Left lung (tissue), 10 donors: ENCODE results near the gene CCDC71L. TPM values are rescaled to one million over a fixed set of nuclear protein-coding genes. Genes with fewer than 3 reads are reported as not detected.

Experiments
- ATAC-seq: fragments of 200-7000 bp; cut with Tn5 transposase; one replicate; pipeline ENCODE4 v1.9.1; 2020; ENCODE audit warnings: moderate library complexity
- DNase-seq, 4 donors: peaks; one replicate each; pipeline ENCODE4 v3.0.0-alpha.2; 2013 to 2020
- H3K27ac ChIP-seq, 2 donors: fragments of 200-600 bp; sonication (generic) in 1 of 2; one replicate each; pipeline versions ENCODE4 v1.5.0 to v1.8.0; 2020 to 2021
- H3K27me3 ChIP-seq, 2 donors: fragments of 200-600 bp; sonication (generic) in 1 of 2; one replicate each; pipeline versions ENCODE4 v1.5.0 to v1.8.0; 2020 to 2021
- H3K36me3 ChIP-seq, 2 donors: fragments of 200-600 bp; sonication (generic) in 1 of 2; one replicate each; pipeline versions ENCODE4 v1.5.0 to v1.8.0; 2020 to 2021
- H3K4me1 ChIP-seq, 2 donors: fragments of 200-600 bp; one replicate each; pipeline ENCODE4 v1.8.0; 2021
- H3K4me3 ChIP-seq, 2 donors: fragments of 200-600 bp; sonication (generic) in 1 of 2; one replicate each; pipeline versions ENCODE4 v1.5.0 to v1.8.0; 2020 to 2021; ENCODE audit warnings: mild to moderate bottlenecking in 1 of 2
- H3K9me3 ChIP-seq, 2 donors: fragments of 200-600 bp; sonication (generic) in 1 of 2; one replicate each; pipeline versions ENCODE4 v1.5.0 to v1.8.0; 2020 to 2021
- CTCF ChIP-seq, 2 donors: fragments of 200-600 bp; sonication (generic) in 1 of 2; IDR thresholded peaks; one replicate each; pipeline versions ENCODE4 v1.5.0 to v1.8.0; 2021; ENCODE audit warnings: antibody characterized with exemption in 2 of 2
- intact Hi-C, 2 donors: fragments of 100-400 bp; cut with DNase I; formaldehyde crosslinking; loops; one replicate each; pipeline versions ENCODE4 v1.11.2 to v1.14.2; 2022
- polyA plus RNA-seq, 6 donors: library from polyadenylated mRNA; unstranded; fragments of 120-200 nt; gene quantifications; one replicate each; pipeline ENCODE4 v1.2.1, GENCODE V29; 2013; ENCODE audit not compliant: insufficient read length in 6 of 6
- total RNA-seq, 2 donors: library from RNA; stranded (reverse); fragmentation: NEBNext Ultra II Directional; extraction: Animal tissue kit (Norgen Biotek cat#: 25700); gene quantifications; one replicate each; pipeline ENCODE4 v1.2.1, GENCODE V29; 2021
- donor health status: DM: no; HTN: yes; CAD: no.
- donor health status: DM: no; HTN: no; CAD: no.

The CCDC71L gene
- total and polyA plus RNA-seq, 8 donors, result 5.7 to 27.1 (median 7.5) TPM

DNA sequence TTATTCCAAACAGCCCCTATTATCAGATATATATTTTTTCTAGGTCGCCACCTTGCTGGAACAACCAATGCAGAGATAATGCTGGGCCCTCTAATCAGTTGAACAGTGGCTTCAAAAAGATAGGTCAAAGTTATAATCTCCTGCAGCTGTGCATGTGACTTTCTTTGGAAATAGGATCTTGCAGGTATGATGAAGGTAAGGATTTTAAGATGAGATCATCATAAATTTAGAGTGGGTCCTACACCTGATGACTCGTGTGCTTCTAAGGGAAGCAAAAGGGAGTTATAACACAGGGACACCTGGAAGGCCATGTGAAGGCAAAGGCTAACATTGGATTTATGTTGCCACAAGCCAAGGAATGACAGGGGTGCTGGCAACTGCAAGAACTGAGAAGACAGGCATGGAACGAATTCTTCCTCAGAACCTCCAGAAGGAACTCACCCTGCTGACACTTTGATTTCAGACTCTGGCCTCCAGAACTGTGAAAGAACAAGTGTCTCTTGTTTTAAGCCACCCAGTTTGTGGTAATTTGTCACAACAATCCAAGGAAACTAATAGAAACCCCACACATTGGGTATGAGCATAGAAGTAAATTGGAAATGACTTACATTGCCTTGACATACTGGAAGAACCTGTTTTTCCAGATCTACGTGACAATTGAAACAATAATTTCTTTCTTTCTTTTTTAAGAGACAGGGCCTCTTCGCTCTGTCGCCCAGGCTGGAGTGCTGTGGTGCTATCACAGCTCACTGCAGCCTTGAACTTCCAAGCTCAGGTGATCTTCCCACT, 34.4 kb downstream of the CCDC71L start:
- intact Hi-C loops, result no loop called here
- no peak overlapping the region for H3K27ac ChIP-seq
- DNase-seq (peak in 1 of 4 donors; percentile 21), ATAC-seq (peak; percentile 12)
- peaks cover 0 to 8% of the 10 kb centered on the region in 2 donors for H3K4me1 ChIP-seq
- TF ChIP-seq CTCF (IDR thresholded peaks at IDR 0.05), result no peak
- no peaks in the 10 kb centered on the region for H3K36me3 ChIP-seq
- H3K27me3 ChIP-seq, result no peaks in the 10 kb centered on the region
- no peak overlapping the region for H3K4me3 ChIP-seq
- peaks cover 0 to 12% of the 10 kb centered on the region in 2 donors for H3K9me3 ChIP-seq

DNA sequence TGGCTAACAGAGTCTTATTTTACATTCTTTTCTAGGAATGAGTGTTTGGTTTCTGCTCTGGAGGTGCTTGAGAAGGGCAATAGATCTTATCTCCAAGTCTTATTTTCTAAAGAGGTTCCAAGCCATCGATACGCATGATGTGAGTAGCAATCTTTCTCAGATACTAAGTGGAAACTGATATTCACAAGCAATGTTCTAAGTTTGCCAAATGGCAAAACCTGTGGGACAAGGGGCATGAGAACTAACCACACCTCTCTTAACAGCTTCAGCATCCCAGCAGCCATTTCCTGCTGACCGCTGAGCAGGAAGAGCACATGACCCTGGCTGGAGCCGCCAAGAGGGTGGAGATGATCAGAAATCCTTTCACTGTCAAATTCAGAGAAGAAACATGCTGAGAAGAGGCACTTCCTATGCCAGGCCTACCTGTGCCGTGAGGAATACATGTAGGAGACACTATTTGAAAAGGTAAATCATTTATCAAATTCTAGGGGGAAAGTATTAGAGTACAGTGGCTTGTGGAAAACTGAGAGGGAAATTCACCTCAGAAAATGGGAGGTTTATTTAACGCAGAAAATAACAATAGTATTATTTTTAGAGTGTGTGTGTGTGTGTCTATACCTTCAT, 35.2 kb downstream of the CCDC71L start:
- ATAC-seq (no peak), DNase-seq (no peak)
- Histone ChIP-seq H3K36me3 (no peaks in the 10 kb centered on the region), H3K4me1 (peaks cover 0 to 8% of the 10 kb centered on the region in 2 donors), H3K27ac (no peak overlapping the region), H3K9me3 (peaks cover 0 to 19% of the 10 kb centered on the region in 2 donors), H3K4me3 (no peak overlapping the region), H3K27me3 (no peaks in the 10 kb centered on the region)
- intact Hi-C loops, result no loop called here
- TF ChIP-seq CTCF (IDR thresholded peaks at IDR 0.05), result no peak

DNA sequence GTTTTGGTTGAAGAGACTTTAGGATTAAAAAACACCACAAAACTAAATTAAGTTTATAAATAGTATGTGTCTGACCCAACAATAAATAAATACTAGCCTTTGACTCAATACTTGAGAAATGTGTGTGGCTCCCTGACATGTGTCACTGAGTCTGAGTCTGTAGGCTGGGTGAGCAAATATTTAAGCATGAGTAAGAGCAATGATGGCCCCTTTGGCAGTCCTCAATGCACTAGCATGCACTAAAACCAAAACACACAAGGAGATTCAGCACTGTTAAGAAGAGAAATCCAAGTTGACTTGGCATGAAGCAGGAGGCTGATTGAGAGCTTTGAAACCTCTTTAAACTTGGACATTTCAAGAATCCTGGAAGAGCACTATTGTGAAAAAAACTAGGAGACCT, 37.1 kb downstream of the CCDC71L start:
- no peak overlapping the region for H3K4me3 ChIP-seq
- intact Hi-C loops, result no loop called here
- DNase-seq (peak in 1 of 4 donors; percentile 31), ATAC-seq (peak; percentile 70)
- peaks cover 0 to 19% of the 10 kb centered on the region in 2 donors for H3K9me3 ChIP-seq
- peaks cover 0 to 4% of the 10 kb centered on the region in 2 donors for H3K4me1 ChIP-seq
- H3K27ac ChIP-seq, result no peak overlapping the region
- TF ChIP-seq CTCF (IDR thresholded peaks at IDR 0.05), result no peak
- H3K36me3 ChIP-seq, result no peaks in the 10 kb centered on the region
- H3K27me3 ChIP-seq, result no peaks in the 10 kb centered on the region

GRCh38 chr7:106623315-106623660, 37.7 kb downstream of the CCDC71L start:
- H3K36me3 ChIP-seq, result no peaks in the 10 kb centered on the region
- intact Hi-C loops, result no loop called here
- no peak overlapping the region for H3K4me3 ChIP-seq
- ATAC-seq, result no peak
- DNase-seq, result no peak
- peaks cover 0 to 19% of the 10 kb centered on the region in 2 donors for H3K9me3 ChIP-seq
- H3K27me3 ChIP-seq, result no peaks in the 10 kb centered on the region
- no peak overlapping the region for H3K27ac ChIP-seq
- TF ChIP-seq CTCF (IDR thresholded peaks at IDR 0.05), result no peak
- H3K4me1 ChIP-seq, result peaks cover 0 to 7% of the 10 kb centered on the region in 2 donors

DNA sequence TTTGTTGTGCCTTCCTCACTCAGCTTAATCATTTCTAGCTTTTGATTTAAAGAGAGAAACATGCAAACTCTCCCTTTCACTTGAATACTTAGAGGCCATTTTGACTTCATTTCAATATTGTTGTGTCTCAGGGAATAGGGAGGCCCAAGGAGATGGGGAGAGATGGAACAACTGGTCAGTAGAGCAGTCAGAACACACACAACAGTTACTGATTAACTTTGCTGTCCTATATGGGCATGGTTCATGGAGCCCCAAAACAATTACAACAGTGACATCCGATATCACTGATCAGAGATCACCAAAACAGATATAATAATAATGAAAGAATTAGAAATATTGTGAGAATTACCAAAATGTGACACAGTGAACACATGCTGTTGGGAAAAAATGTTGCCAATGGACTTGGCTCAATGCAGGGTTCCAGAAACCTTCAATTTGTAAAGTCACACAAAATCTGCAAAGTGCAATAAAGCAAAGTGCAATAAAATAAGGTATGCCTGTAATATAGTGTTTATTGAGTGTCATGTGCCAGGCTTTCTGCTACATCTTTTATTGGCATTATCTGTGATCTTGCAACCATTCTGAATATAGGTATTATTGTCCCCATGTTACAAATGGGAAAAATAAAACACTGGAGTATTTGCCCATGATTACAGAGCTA, 38.2 kb downstream of the CCDC71L start:
- H3K36me3 ChIP-seq, result no peaks in the 10 kb centered on the region
- no peak overlapping the region for H3K4me3 ChIP-seq
- peaks cover 0 to 19% of the 10 kb centered on the region in 2 donors for H3K9me3 ChIP-seq
- no peaks in the 10 kb centered on the region for H3K27me3 ChIP-seq
- H3K4me1 ChIP-seq, result peaks cover 0 to 9% of the 10 kb centered on the region in 2 donors
- H3K27ac ChIP-seq, result no peak overlapping the region
- TF ChIP-seq CTCF (IDR thresholded peaks at IDR 0.05), result no peak
- intact Hi-C loops, result no loop called here
- no peak for ATAC-seq
- no peak for DNase-seq
